Measurements from ENCODE around the gene ASPSCR1. TPM values are rescaled to one million over a fixed set of nuclear protein-coding genes. Genes with fewer than 3 reads are reported as not detected.

Gene ASPSCR1
- total RNA-seq, 1 donor from 2014 or later, result 55.5 TPM

DNA sequence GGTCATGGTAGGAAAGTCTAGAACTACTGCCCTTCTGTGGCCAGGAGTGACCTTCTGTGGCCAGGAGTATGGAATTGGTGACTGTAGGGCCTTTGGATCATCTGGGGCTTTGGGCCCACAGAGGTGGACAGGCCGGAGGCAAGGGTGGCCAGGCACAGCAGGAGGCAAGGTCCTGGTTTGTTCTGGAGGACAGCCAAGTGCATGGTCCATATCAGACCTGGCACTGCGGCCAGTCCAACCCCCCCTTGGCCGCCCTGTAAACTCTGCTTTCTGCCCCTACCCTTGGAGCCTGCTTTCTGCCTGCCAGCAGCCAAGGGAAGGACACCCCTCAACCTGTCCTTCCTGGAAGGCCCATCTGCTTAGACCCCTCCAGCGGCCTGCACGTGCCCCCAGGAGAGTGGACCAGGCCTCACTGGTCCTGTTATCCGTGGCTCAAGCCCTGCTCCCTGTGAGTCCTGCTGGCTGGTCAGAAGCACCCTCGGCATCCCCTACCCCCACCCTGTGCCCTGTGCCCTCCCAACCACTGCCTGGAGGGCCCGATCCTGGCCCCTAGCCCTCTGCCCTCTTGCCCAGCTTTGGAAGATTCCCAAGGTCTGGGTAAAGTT, 62.4 kb downstream of the ASPSCR1 start:
- Mint-ChIP-seq H3K36me3 (ENCODE audit: insufficient read depth) (peaks cover 7% of the 10 kb centered on the region), H3K27me3 (peaks cover 19% of the 10 kb centered on the region), H3K27ac (no peak overlapping the region), H3K4me3 (ENCODE audit: low read depth) (no peak overlapping the region), H3K4me1 (ENCODE audit: low read depth) (peaks cover 4% of the 10 kb centered on the region), H3K9me3 (ENCODE audit: low read depth) (no peaks in the 10 kb centered on the region)
- TF ChIP-seq, protein P1, sequence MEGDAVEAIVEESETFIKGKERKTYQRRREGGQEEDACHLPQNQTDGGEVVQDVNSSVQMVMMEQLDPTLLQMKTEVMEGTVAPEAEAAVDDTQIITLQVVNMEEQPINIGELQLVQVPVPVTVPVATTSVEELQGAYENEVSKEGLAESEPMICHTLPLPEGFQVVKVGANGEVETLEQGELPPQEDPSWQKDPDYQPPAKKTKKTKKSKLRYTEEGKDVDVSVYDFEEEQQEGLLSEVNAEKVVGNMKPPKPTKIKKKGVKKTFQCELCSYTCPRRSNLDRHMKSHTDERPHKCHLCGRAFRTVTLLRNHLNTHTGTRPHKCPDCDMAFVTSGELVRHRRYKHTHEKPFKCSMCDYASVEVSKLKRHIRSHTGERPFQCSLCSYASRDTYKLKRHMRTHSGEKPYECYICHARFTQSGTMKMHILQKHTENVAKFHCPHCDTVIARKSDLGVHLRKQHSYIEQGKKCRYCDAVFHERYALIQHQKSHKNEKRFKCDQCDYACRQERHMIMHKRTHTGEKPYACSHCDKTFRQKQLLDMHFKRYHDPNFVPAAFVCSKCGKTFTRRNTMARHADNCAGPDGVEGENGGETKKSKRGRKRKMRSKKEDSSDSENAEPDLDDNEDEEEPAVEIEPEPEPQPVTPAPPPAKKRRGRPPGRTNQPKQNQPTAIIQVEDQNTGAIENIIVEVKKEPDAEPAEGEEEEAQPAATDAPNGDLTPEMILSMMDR (IDR thresholded peaks at IDR 0.05; ENCODE audit: unreplicated experiment), result no peak
- no peak for DNase-seq (ENCODE audit: low spot score, unreplicated experiment)

DNA sequence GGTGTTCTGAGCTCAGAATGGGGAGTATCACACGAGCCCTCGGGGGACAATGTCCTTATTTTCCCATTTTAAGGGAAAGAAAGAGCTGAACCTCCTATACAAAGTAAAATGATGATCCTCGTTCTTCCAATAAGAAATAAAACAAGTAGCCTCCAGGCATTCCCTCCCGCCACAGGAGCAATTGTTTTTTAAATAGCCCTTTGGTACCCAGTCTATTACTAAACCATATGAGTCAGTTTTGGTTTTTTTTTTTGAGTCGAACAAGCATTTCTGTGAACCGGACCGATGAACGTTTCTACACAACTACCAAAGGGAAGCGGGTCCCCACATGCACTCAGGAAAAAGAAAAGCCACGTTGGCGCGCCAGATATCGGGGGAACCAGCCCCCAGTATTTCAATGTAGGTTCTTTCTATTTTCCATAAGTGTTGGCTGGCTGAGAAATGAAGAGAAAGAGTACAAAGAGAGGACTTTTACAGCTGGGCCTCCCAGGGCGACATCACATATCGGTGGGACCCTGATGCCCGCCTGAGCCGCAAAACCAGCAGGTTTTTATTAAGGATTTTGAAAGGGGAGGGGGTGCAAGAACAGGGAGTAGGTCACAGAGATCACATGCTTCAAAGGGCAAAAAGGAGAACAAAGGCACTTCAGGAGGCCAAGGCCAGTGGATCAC, 63.9 kb downstream of the ASPSCR1 start:
- no peaks in the 10 kb centered on the region for H3K36me3 Mint-ChIP-seq (ENCODE audit: insufficient read depth)
- no peak overlapping the region for H3K4me3 Mint-ChIP-seq (ENCODE audit: low read depth)
- H3K27ac Mint-ChIP-seq, result no peak overlapping the region
- peaks cover 13% of the 10 kb centered on the region for H3K27me3 Mint-ChIP-seq
- DNase-seq (ENCODE audit: low spot score, unreplicated experiment), result no peak
- peaks cover 3% of the 10 kb centered on the region for H3K4me1 Mint-ChIP-seq (ENCODE audit: low read depth)
- H3K9me3 Mint-ChIP-seq (ENCODE audit: low read depth), result no peaks in the 10 kb centered on the region
- TF ChIP-seq, protein P1 (IDR thresholded peaks at IDR 0.05; ENCODE audit: unreplicated experiment), result no peak

DNA sequence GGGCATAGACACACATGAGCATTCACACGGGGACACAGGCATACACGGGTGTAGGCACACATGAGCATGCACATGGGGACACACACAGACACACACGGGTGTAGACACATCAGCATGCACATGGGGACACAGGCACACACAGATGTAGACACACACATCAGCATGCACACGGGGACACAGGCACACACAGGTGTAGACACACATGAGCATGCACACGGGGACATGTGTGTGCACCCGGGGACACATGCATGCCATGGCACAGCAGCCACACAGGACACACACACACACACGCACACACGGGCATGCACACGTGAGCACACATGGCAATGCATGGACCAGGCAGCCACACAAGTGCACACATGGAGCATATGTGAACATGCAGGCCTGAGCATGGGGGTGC, 65.2 kb downstream of the ASPSCR1 start:
- Mint-ChIP-seq H3K27me3 (peaks cover 13% of the 10 kb centered on the region), H3K9me3 (ENCODE audit: low read depth) (no peaks in the 10 kb centered on the region), H3K4me1 (ENCODE audit: low read depth) (peaks cover 2% of the 10 kb centered on the region), H3K27ac (no peak overlapping the region), H3K4me3 (ENCODE audit: low read depth) (no peak overlapping the region), H3K36me3 (ENCODE audit: insufficient read depth) (peaks cover 9% of the 10 kb centered on the region)
- TF ChIP-seq, protein P1 (IDR thresholded peaks at IDR 0.05; ENCODE audit: unreplicated experiment), result no peak
- no peak for DNase-seq (ENCODE audit: low spot score, unreplicated experiment)

DNA sequence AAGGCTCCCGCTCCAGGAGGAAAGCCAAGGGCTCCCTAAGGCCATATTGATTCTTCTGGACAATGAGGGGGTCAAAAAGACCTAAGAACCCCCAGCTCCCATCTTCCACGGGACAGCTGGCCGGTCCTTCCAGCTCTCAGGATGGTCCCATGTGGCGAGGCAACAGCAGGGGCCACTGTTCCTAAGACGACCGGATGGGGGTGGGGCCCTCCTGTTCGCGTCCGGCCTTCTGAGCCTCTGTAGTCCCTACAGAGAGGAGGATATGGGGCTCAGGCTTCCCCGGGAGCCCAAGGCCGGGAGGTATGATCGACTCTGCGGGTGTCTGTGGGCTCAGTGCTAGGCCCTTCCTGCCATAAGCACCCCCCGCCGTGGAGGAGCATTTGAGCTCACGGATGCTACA, 66.1 kb downstream of the ASPSCR1 start:
- peaks cover 13% of the 10 kb centered on the region for H3K27me3 Mint-ChIP-seq
- H3K4me3 Mint-ChIP-seq (ENCODE audit: low read depth), result no peak overlapping the region
- DNase-seq (ENCODE audit: low spot score, unreplicated experiment), result no peak
- no peaks in the 10 kb centered on the region for H3K9me3 Mint-ChIP-seq (ENCODE audit: low read depth)
- H3K27ac Mint-ChIP-seq, result no peak overlapping the region
- no peaks in the 10 kb centered on the region for H3K4me1 Mint-ChIP-seq (ENCODE audit: low read depth)
- peaks cover 10% of the 10 kb centered on the region for H3K36me3 Mint-ChIP-seq (ENCODE audit: insufficient read depth)
- TF ChIP-seq, protein P1 (IDR thresholded peaks at IDR 0.05; ENCODE audit: unreplicated experiment), result no peak

DNA sequence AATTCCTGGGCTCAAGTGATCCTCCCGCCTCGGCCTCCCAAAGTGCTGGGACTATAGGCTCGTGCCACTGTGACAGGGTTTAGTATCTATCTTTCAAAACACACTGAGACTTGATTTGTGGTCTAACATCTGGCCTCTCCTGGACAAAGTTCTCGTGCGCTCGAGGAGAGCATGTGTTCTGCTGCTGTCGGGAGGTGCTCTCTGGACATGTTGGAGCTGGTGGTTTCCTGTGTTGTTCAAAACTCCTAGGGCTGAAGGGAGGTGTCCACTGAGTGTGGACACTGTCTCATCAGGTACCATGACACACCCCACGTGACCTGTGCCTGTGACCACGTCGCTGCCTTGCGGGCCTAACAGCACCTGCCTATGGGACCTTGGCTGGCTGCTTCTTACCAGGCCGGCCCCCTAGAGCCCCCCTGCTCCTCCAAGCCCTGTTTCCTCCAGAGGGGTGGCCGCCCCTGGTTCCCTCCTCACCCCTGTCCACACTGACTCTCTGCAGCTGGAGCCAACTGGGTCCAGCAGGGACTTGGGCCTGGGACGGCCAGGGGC, 68.6 kb downstream of the ASPSCR1 start:
- TF ChIP-seq, protein P1 (IDR thresholded peaks at IDR 0.05; ENCODE audit: unreplicated experiment), result no peak
- no peak for DNase-seq (ENCODE audit: low spot score, unreplicated experiment)
- Mint-ChIP-seq H3K27ac (no peak overlapping the region), H3K4me1 (ENCODE audit: low read depth) (peaks cover 6% of the 10 kb centered on the region), H3K36me3 (ENCODE audit: insufficient read depth) (peaks cover 10% of the 10 kb centered on the region), H3K27me3 (peaks cover 4% of the 10 kb centered on the region), H3K9me3 (ENCODE audit: low read depth) (no peaks in the 10 kb centered on the region), H3K4me3 (ENCODE audit: low read depth) (no peak overlapping the region)

Data from progenitor cell of endocrine pancreas (in vitro differentiated cells).